Endothelial cell of umbilical vein (primary cell): ENCODE data around the gene CHADL. TPM values are rescaled to one million over a fixed set of nuclear protein-coding genes. Genes with fewer than 3 reads are reported as not detected.
"Not testable (repeated sequence)": the region's sequence is repeated elsewhere in the genome, so short reads cannot be mapped to it uniquely, and the experiment has no call there.

Source experiments
- BruUV-seq: library from RNA; stranded (reverse); fragments of 400-500 nt; replicated peaks from 2 replicates; lab custom pipeline; 2021; lab: Mats Ljungman, UMichigan
- CTCF ChIA-PET: fragments of 300-600, 350-600 bp; sonication (Branson Sonifier 250); formaldehyde crosslinking; loops from one replicate; lab custom pipeline; 2021; ENCODE audit warnings: antibody characterized with exemption, inconsistent platforms; lab: Charles Lee
- POLR2A ChIA-PET: fragments of 300-600, 350-600 bp; sonication (Branson Sonifier 250); formaldehyde crosslinking; loops from one replicate; lab custom pipeline; 2021; ENCODE audit warnings: antibody characterized with exemption, inconsistent platforms; lab: Charles Lee
- DNase-seq: peaks from one replicate; pipeline ENCODE4 v3.0.0-alpha.2; 2011; ENCODE audit warnings: low read depth, low spot score
- FAIRE-seq: peaks from 2 replicates; lab custom pipeline; 2011; peaks lifted over from hg19 to GRCh38; lab: Jason Lieb, UNC
- H2AFZ ChIP-seq: 2 replicates; pipeline ENCODE4 v1.6.0; 2012; ENCODE audit warnings: low read depth, low read length, control low read depth, inconsistent platforms
- H3K27ac ChIP-seq: 2 replicates; pipeline ENCODE4 v1.5.1; 2011; ENCODE audit warnings: low read depth, mild to moderate bottlenecking, control low read depth, low read length, moderate library complexity; ENCODE audit not compliant: insufficient read depth
- H3K27me3 ChIP-seq, 2 experiments: 2 replicates each; pipeline versions ENCODE4 v1.6.0 to v1.6.1; 2011; ENCODE audit warnings: low read length in 2 of 2, mixed read lengths in 1 of 2; ENCODE audit not compliant: control insufficient read depth in 2 of 2, insufficient read depth in 2 of 2
- H3K36me3 ChIP-seq, 2 experiments: 2 replicates in 1 of 2; 3 replicates in 1 of 2; pipeline ENCODE4 v1.5.1; 2011; ENCODE audit warnings: low read length in 2 of 2, mild to moderate bottlenecking in 1 of 2, moderate library complexity in 1 of 2; ENCODE audit not compliant: control insufficient read depth in 2 of 2, insufficient read depth in 2 of 2; ENCODE audit errors: extremely low read depth in 1 of 2
- H3K4me1 ChIP-seq: 3 replicates; pipeline ENCODE4 v1.5.1; 2011; ENCODE audit warnings: mild to moderate bottlenecking, low read length; ENCODE audit not compliant: control insufficient read depth, insufficient read depth; ENCODE audit errors: extremely low read depth
- H3K4me2 ChIP-seq: 2 replicates; pipeline ENCODE4 v1.6.1; 2011; ENCODE audit warnings: low read length, control low read depth, mixed read lengths; ENCODE audit not compliant: insufficient read depth
- H3K4me3 ChIP-seq, 3 experiments: fragments of 200-600 bp in 1 of 3; sonication (generic), shearing (Covaris generic) in 1 of 3; replicated peaks in 1 of 3; 2 replicates each; pipeline ENCODE4 v1.5.1; 2011 to 2016; ENCODE audit warnings: control low read depth in 3 of 3, low read length in 3 of 3, mild to moderate bottlenecking in 2 of 3, inconsistent platforms in 1 of 3, low read depth in 1 of 3, moderate library complexity in 1 of 3; ENCODE audit not compliant: insufficient read depth in 1 of 3
- H3K79me2 ChIP-seq: 2 replicates; pipeline ENCODE4 v1.6.0; 2012; ENCODE audit warnings: low read length, inconsistent platforms; ENCODE audit not compliant: control insufficient read depth, insufficient read depth
- H3K9ac ChIP-seq: replicated peaks from 2 replicates; pipeline ENCODE3; 2011; ENCODE audit warnings: low read length, control low read depth; ENCODE audit not compliant: insufficient read depth; ENCODE audit errors: extremely low read depth
- H3K9me1 ChIP-seq: replicated peaks from 3 replicates; pipeline ENCODE4 v1.6.0; 2011; ENCODE audit warnings: mild to moderate bottlenecking, low read length; ENCODE audit not compliant: control insufficient read depth, insufficient read depth; ENCODE audit errors: extremely low read depth
- H3K9me3 ChIP-seq: replicated peaks from 2 replicates; pipeline ENCODE4 v1.5.1; 2012; ENCODE audit warnings: low read length, inconsistent platforms; ENCODE audit not compliant: control insufficient read depth, insufficient read depth
- H4K20me1 ChIP-seq: replicated peaks from 2 replicates; pipeline ENCODE3; 2011; ENCODE audit warnings: mild to moderate bottlenecking, low read length; ENCODE audit not compliant: control insufficient read depth, insufficient read depth; ENCODE audit errors: extremely low read depth
- POLR2AphosphoS5 ChIP-seq: IDR thresholded peaks from 2 replicates; pipeline ENCODE4 v1.6.1; 2012; ENCODE audit warnings: low read depth, mild to moderate bottlenecking, control low read depth, low read length, moderate library complexity; ENCODE audit not compliant: insufficient read depth
- dilution Hi-C: fragments of 300-500 bp; cut with MboI; formaldehyde crosslinking; loops from one replicate; pipeline ENCODE4 v1.15.0; 2019; ENCODE audit warnings: low sequenced_read_pairs; ENCODE audit not compliant: extremely low pct_ligation_motif_present
- intact Hi-C: fragments of 100-400 bp; cut with micrococcal nuclease; formaldehyde crosslinking; loops from one replicate; pipeline ENCODE4 v1.10.0; 2022
- microRNA-seq: library from miRNA; unstranded; fragments of <30 nt; microRNA quantifications from one replicate; pipeline ENCODE4 v1.2.0, GENCODE V29; 2021; ENCODE audit warnings: borderline number of aligned reads, borderline replicate concordance
- polyA plus RNA-seq, 4 experiments: library from polyadenylated mRNA; depleted of rRNA in 3 of 4; stranded (reverse) in 3 of 4; unstranded in 1 of 4; fragments of >200 nt; gene quantifications; 2 replicates each; pipeline versions ENCODE4 v1.2.1 to v1.2.3, GENCODE V29; 2011 to 2012; ENCODE audit warnings: missing spikeins in 1 of 4
- small RNA-seq: library from RNA; depleted of rRNA; stranded (forward); fragments of <200 nt; gene quantifications from one replicate; pipeline ENCODE3, GENCODE V24; 2012; ENCODE audit warnings: low replicate concordance, low read depth; ENCODE audit not compliant: insufficient read depth, insufficient read length
- total RNA-seq: library from RNA; stranded (reverse); gene quantifications from 2 replicates; pipeline ENCODE4 v1.2.3, GENCODE V29; 2021

CHADL gene
- total and polyA plus RNA-seq, 2 donors (not counting 3 experiments of a cell fraction or from before 2014, with no cell fraction given): 0.69 to 1.1 TPM

DNA sequence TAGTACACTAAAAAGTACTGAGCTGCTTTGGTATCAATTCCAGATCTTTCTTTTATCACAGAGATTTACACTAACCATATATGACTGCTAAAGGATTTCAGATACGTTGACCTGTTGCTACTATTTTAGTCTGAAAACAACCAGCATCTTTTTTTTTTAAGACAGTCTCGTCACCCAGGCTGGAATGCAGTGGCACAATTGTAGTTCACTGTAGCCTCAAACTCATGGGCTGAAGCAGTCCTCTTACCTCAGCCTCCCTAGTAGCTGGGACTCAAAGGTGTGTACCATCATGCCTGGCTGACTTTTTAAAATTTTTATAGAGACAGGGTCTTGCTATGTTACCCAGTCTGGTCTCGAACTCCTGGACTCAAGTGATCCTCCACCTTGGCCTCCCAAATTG is 59.8 kb downstream of the CHADL start:
- no peak overlapping the region for H3K9ac ChIP-seq
- dilution Hi-C loops: no loop called here
- H3K36me3 ChIP-seq: peaks cover 4 to 26% of the 10 kb centered on the region in 2 experiments
- ChIA-PET POLR2A (interaction anchor here (0.6 kb wide), 1 partner anchor 15 kb away, joined by 4 read pairs; no protein-coding TSS in a partner anchor), CTCF (interaction anchor here (0.9 to 2.7 kb wide), 6 partner anchors 8 to 258 kb away, joined by 3 to 13 read pairs (median 4); no protein-coding TSS in a partner anchor)
- H3K4me3 ChIP-seq: no peak overlapping the region
- FAIRE-seq (no peak), DNase-seq (no peak)
- no TSS peak for BruUV-seq
- H3K27ac ChIP-seq: peak overlapping the region; percentile 83
- H3K9me3 ChIP-seq: no peaks in the 10 kb centered on the region
- H3K79me2 ChIP-seq: no peaks in the 10 kb centered on the region
- no peak overlapping the region for H2AFZ ChIP-seq
- no peaks in the 10 kb centered on the region for H4K20me1 ChIP-seq
- H3K4me2 ChIP-seq: no peak overlapping the region
- intact Hi-C loops: loop anchor here (1.0 to 5.0 kb wide), 4 partner anchors 16 to 229 kb away; partner anchors contain the start of genes RANGAP1 and RBX1
- H3K27me3 ChIP-seq: no peaks in the 10 kb centered on the region
- H3K4me1 ChIP-seq: peaks cover 40% of the 10 kb centered on the region
- no peaks in the 10 kb centered on the region for H3K9me1 ChIP-seq
- no peak for TF ChIP-seq POLR2AphosphoS5

DNA sequence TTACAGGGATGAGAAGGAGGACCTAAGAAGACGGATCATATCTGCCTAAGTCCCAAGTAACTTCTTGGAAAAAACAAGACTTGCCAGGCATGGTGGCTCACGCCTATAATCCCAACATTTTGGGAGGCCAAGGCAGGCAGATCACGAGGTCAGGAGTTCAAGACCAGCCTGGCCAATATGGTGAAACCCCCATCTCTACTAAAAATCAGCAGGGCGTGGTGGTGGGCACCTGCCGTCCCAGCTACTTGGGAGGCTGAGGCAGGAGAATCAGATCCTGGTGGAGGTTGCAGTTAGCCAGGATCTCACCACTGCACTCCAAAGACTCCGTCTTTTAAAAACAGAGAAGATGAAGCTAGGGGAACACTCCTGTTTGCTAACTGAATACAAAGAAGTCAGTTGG is 60.4 kb downstream of the CHADL start:
- DNase-seq, H3K27ac ChIP-seq, H3K9ac ChIP-seq, H2AFZ ChIP-seq, H3K27me3 ChIP-seq, H3K4me3 ChIP-seq, dilution Hi-C loops, H3K4me2 ChIP-seq, H3K9me1 ChIP-seq, BruUV-seq, H3K9me3 ChIP-seq, POLR2A ChIA-PET, H3K79me2 ChIP-seq, H4K20me1 ChIP-seq: not testable (repeated sequence)
- Histone ChIP-seq H3K4me1 (peaks cover 40% of the 10 kb centered on the region), H3K36me3 (peaks cover 4 to 29% of the 10 kb centered on the region in 2 experiments)
- CTCF ChIA-PET: interaction anchor here (0.6 to 2.7 kb wide), 3 partner anchors 8 to 357 kb away, joined by 3 to 13 read pairs (median 9); no protein-coding TSS in a partner anchor
- FAIRE-seq: peak; percentile 74
- intact Hi-C loops: loop anchor here (5.0 kb wide), 2 partner anchors 107 to 228 kb away; partner anchors contain the start of genes RANGAP1 and RBX1

Small RNA genes within 50 kb of the gene (microRNA-seq; reads per million reads assigned to microRNA genes)
- not detected for gene MIR6889

Small RNA genes within 50 kb of the gene (small RNA-seq; reads per million reads assigned to genes)
- not detected for gene MIR6889

Other genes with a start within 250 kb of the CHADL start
- 63.0 and 66.7 TPM in 2 replicates for gene EP300, start 148.3 kb downstream of the CHADL start, total RNA-seq
- 18.7 and 24.4 TPM in 2 replicates for gene EP300, start 148.3 kb downstream of the CHADL start, polyA plus RNA-seq
- 31.8 and 34.9 TPM in 2 replicates for gene L3MBTL2, start 35.6 kb downstream of the CHADL start, total RNA-seq
- gene L3MBTL2, start 35.6 kb downstream of the CHADL start, polyA plus RNA-seq: 28.2 and 29.5 TPM in 2 replicates
- 154 and 169 TPM in 2 replicates for gene RANGAP1, start 45.3 kb upstream of the CHADL start, total RNA-seq
- gene RANGAP1, start 45.3 kb upstream of the CHADL start, polyA plus RNA-seq: 177 and 182 TPM in 2 replicates
- gene ZC3H7B, start 60.6 kb upstream of the CHADL start, total RNA-seq: 89.6 and 95.9 TPM in 2 replicates
- 66.8 and 72.7 TPM in 2 replicates for gene ZC3H7B, start 60.6 kb upstream of the CHADL start, polyA plus RNA-seq
- 2.2 and 2.9 TPM in 2 replicates for gene TEF, start 141.0 kb upstream of the CHADL start, total RNA-seq
- 4.0 and 5.3 TPM in 2 replicates for gene TEF, start 141.0 kb upstream of the CHADL start, polyA plus RNA-seq
- gene TOB2, start 205.9 kb upstream of the CHADL start, total RNA-seq: 39.4 and 44.7 TPM in 2 replicates
- gene TOB2, start 205.9 kb upstream of the CHADL start, polyA plus RNA-seq: 21.7 and 23.2 TPM in 2 replicates
- gene PHF5A, start 227.8 kb upstream of the CHADL start, total RNA-seq: 55.9 and 63.7 TPM in 2 replicates
- gene PHF5A, start 227.8 kb upstream of the CHADL start, polyA plus RNA-seq: 51.8 and 61.1 TPM in 2 replicates
- 79.1 and 79.7 TPM in 2 replicates for gene ACO2, start 228.2 kb upstream of the CHADL start, total RNA-seq
- gene ACO2, start 228.2 kb upstream of the CHADL start, polyA plus RNA-seq: 62.0 and 63.8 TPM in 2 replicates